ENCODE results near the gene TERT. TPM values are rescaled to one million over a fixed set of nuclear protein-coding genes. Genes with fewer than 3 reads are reported as not detected.

TERT gene
- total and polyA plus RNA-seq, 2 of the 8 experiments (the other 6 are each of a cell fraction or from before 2014, with no cell fraction given) = 13.1 to 23.1 TPM

DNA sequence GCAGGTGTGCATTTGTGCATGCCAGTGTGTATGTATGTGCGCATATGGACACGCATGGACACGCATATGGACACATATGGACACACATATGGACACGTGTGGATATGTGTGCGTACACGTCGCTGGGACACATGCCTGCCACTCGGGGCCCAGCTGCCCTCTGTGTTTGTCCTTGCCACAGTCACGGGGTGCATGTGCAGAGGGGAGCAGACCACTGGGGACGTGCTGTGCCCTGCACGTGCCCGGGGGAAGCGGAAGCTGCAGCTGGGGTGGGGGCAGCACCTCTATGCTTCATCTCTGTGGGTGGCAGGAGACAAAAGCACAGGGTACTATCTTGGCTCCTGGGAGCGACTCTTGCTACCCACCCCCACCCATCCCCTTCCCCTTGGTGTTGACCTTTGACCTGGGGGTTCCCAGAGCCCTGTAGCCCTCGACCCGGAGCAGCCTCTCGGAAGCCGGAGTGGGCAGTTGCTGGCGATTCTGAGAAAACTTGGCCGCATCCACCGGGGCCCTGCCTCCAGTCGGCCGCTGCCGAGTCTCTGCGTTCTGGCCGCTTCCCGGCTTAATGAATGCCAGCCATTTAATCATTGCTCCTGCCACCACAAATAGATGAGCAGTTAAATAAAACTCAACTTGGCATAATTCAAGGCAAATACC is 72.1 kb downstream of the TERT start:
- no peak overlapping the region for H3K4me3 ChIP-seq (ENCODE audit: extremely low read depth in 1 of 4, insufficient read depth in 2 of 4, low read depth in 3 of 4, low read length in 4 of 4)
- CTCF ChIA-PET (ENCODE audit: partially characterized antibody) = interaction anchor here (0.6 kb wide), 1 partner anchor 11 kb away, joined by 3 read pairs; no protein-coding TSS in a partner anchor
- WGBS, 2 experiments (ENCODE audit: extremely low coverage in 1 of 2, insufficient coverage in 1 of 2, insufficient read length in 1 of 2, insufficient replicate concordance in 2 of 2, low coverage in 1 of 2, low lambda C conversion rate in 2 of 2, missing lambda C conversion rate in 1 of 2) = 93% methylated on average over 25 of the region's 27 CpGs; no CpG with 5 or more reads in 1 of the 2 experiments
- TF ChIP-seq BRCA1 (IDR thresholded peaks at IDR 0.05; ENCODE audit: low read depth, low read length) (no peak), PHF8 (conservative IDR thresholded peaks at IDR 0.05; ENCODE audit: low read depth, low read length) (no peak), HDAC6 (IDR thresholded peaks at IDR 0.05; ENCODE audit: low read depth, low read length) (no peak), CREB1 (IDR thresholded peaks at IDR 0.05) (no peak), KDM5A (IDR thresholded peaks at IDR 0.05; ENCODE audit: low read length) (no peak), CBX8 (IDR thresholded peaks at IDR 0.05; ENCODE audit: borderline replicate concordance, low read depth, low read length) (no peak), ASH2L (IDR thresholded peaks at IDR 0.05; ENCODE audit: low read length) (no peak), JUN (IDR thresholded peaks at IDR 0.05; ENCODE audit: low read depth, low read length) (no peak), SP4 (IDR thresholded peaks at IDR 0.05; ENCODE audit: low read length) (no peak), ZNF274 (IDR thresholded peaks at IDR 0.05; ENCODE audit: borderline replicate concordance, extremely low read depth, low read length) (no peak), CBX5 (IDR thresholded peaks at IDR 0.05; ENCODE audit: low read depth, low read length) (no peak), MAFK (IDR thresholded peaks at IDR 0.05; ENCODE audit: low read depth, low read length) (no peak), TEAD4 (IDR thresholded peaks at IDR 0.05; ENCODE audit: low read depth, low read length) (no peak), GABPA (IDR thresholded peaks at IDR 0.05; ENCODE audit: borderline replicate concordance, insufficient read depth, low read length) (no peak)

More for the DNA sequence above, 72.1 kb downstream of the TERT start:
- H3K9me3 ChIP-seq (ENCODE audit: insufficient read depth in 2 of 2, low read depth in 1 of 2, low read length in 1 of 2) = peaks cover 0 to 4% of the 10 kb centered on the region in 2 experiments; a peak in 1 of 4 replicates
- H3K23ac ChIP-seq (ENCODE audit: insufficient read length) = no peak overlapping the region
- H4K5ac ChIP-seq (ENCODE audit: insufficient read length, low read depth, low read length) = no peak overlapping the region
- H2BK15ac ChIP-seq (ENCODE audit: low read length) = no peak overlapping the region
- DNase-seq (ENCODE audit: low read depth in 1 of 2, low spot score in 2 of 2) = no peak
- H2BK5ac ChIP-seq (ENCODE audit: low read depth, low read length) = no peak overlapping the region
- no peaks in the 10 kb centered on the region for H3K79me2 ChIP-seq (ENCODE audit: control insufficient read depth in 1 of 2, insufficient read depth in 2 of 2, low read length in 2 of 2)
- H3K79me1 ChIP-seq (ENCODE audit: low read depth, low read length) = no peaks in the 10 kb centered on the region
- H3K36me3 ChIP-seq (ENCODE audit: control insufficient read depth in 2 of 4, insufficient read depth in 4 of 4, low read length in 3 of 4) = no peaks in the 10 kb centered on the region
- no peak overlapping the region for H4K8ac ChIP-seq (ENCODE audit: extremely low read depth, insufficient read depth, low read length)
- H2BK12ac ChIP-seq (ENCODE audit: low read depth, low read length) = no peak overlapping the region
- H3K18ac ChIP-seq (ENCODE audit: extremely low read depth, low read length) = no peak overlapping the region
- no peak overlapping the region for H2BK120ac ChIP-seq (replicated peaks; ENCODE audit: low read depth, low read length)
- no peak overlapping the region for H2AFZ ChIP-seq (ENCODE audit: low read length)
- H2AK5ac ChIP-seq (ENCODE audit: low read depth, low read length) = no peak overlapping the region
- H3K4me1 ChIP-seq (replicated peaks in 1 of 4; ENCODE audit: control insufficient read depth in 3 of 4, insufficient read depth in 4 of 4, low read length in 3 of 4) = peaks cover 0 to 2% (median 0%) of the 10 kb centered on the region in 4 experiments; a peak in 2 of 7 replicates
- no peak overlapping the region for H3K27ac ChIP-seq (ENCODE audit: low read depth, low read length)
- no peak overlapping the region; a peak in 1 of 7 replicates for H3K9ac ChIP-seq (replicated peaks in 1 of 4; ENCODE audit: extremely low read depth in 1 of 4, low read depth in 3 of 4, low read length in 3 of 4)
- H3K4me2 ChIP-seq (ENCODE audit: insufficient read depth in 1 of 2, low read depth in 2 of 2, low read length in 2 of 2) = no peak overlapping the region
- no peak overlapping the region for H2BK20ac ChIP-seq (ENCODE audit: low read length)
- H3K23me2 ChIP-seq (ENCODE audit: low read depth, low read length) = peaks cover 6% of the 10 kb centered on the region; the same call in 1 of the 2 replicates
- H3K56ac ChIP-seq (replicated peaks; ENCODE audit: insufficient read length, low read depth, low read length) = no peak overlapping the region
- no peak overlapping the region for H3K14ac ChIP-seq (ENCODE audit: insufficient read length)
- H3K27me3 ChIP-seq (replicated peaks in 1 of 4; ENCODE audit: control insufficient read depth in 3 of 4, extremely low read depth in 1 of 4, insufficient read depth in 3 of 4, low read length in 3 of 4) = no peaks in the 10 kb centered on the region; a peak in 1 of 7 replicates
- H4K20me1 ChIP-seq (replicated peaks in 1 of 2; ENCODE audit: control insufficient read depth in 1 of 2, insufficient read depth in 2 of 2, low read length in 2 of 2) = peaks cover 0 to 3% of the 10 kb centered on the region in 2 experiments
- H4K91ac ChIP-seq (replicated peaks; ENCODE audit: insufficient read length, low read length) = no peak overlapping the region
- H3K4ac ChIP-seq (replicated peaks; ENCODE audit: insufficient read length, low read depth, low read length) = no peak overlapping the region
- no peak for FAIRE-seq
- POLR2A ChIA-PET (ENCODE audit: partially characterized antibody) = interaction anchor here (0.6 kb wide), 1 partner anchor 373 kb away, joined by 4 read pairs; no protein-coding TSS in a partner anchor
